Measurements from ENCODE around the gene FSD2. TPM values are rescaled to one million over a fixed set of nuclear protein-coding genes. Genes with fewer than 3 reads are reported as not detected.

The FSD2 gene
- total RNA-seq, 1 donor from 2014 or later = not detected

DNA sequence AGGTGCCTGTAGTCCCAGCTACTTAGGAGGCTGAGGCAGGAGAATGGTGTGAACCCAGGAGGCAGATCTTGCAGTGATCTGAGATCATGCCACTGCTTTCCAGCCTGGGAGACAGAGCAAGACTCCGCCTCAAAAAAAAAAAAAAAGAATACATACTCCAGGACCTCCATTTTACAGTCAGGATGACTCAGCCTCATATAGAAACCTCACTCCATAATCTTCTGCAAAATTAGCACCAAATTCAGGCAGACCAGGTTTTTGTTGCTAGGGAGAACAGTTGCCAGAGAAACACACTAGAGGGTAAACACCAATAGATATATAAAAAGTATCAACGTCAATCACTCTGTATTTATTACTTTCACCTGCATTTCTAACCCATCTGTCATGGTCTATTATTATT lies 67.9 kb downstream of the FSD2 start:
- Mint-ChIP-seq H3K4me3 (ENCODE audit: unreplicated experiment) (no peak overlapping the region), H3K36me3 (ENCODE audit: unreplicated experiment) (no peaks in the 10 kb centered on the region), H3K27ac (ENCODE audit: unreplicated experiment) (no peak overlapping the region), H3K9me3 (ENCODE audit: unreplicated experiment) (no peaks in the 10 kb centered on the region), H3K27me3 (ENCODE audit: unreplicated experiment) (no peaks in the 10 kb centered on the region), H3K4me1 (ENCODE audit: unreplicated experiment) (peaks cover 6% of the 10 kb centered on the region)
- TF ChIP-seq, protein P1, sequence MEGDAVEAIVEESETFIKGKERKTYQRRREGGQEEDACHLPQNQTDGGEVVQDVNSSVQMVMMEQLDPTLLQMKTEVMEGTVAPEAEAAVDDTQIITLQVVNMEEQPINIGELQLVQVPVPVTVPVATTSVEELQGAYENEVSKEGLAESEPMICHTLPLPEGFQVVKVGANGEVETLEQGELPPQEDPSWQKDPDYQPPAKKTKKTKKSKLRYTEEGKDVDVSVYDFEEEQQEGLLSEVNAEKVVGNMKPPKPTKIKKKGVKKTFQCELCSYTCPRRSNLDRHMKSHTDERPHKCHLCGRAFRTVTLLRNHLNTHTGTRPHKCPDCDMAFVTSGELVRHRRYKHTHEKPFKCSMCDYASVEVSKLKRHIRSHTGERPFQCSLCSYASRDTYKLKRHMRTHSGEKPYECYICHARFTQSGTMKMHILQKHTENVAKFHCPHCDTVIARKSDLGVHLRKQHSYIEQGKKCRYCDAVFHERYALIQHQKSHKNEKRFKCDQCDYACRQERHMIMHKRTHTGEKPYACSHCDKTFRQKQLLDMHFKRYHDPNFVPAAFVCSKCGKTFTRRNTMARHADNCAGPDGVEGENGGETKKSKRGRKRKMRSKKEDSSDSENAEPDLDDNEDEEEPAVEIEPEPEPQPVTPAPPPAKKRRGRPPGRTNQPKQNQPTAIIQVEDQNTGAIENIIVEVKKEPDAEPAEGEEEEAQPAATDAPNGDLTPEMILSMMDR (IDR thresholded peaks at IDR 0.05) = no peak
- no peak for DNase-seq (ENCODE audit: extremely low spot score, unreplicated experiment)

DNA sequence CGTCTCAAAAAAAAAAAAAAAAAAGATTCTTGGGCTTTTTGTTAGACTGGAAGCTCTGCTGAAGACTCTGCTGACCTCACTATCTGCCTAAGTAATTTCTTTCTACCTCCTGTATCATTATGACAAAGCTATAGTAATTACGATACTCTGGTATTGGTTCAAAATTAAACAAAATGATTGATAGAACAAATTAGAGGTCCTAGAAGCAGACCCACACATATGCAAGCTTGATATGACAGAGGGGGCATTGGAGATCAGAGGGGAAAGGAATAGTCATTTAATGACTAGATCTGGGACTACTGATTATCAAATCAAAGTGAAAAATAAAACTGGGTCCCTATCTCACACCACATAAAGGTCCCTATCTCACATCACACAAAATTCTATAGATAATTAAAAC lies 74.3 kb downstream of the FSD2 start:
- Mint-ChIP-seq H3K27me3 (ENCODE audit: unreplicated experiment) (no peaks in the 10 kb centered on the region), H3K27ac (ENCODE audit: unreplicated experiment) (no peak overlapping the region), H3K4me3 (ENCODE audit: unreplicated experiment) (no peak overlapping the region), H3K36me3 (ENCODE audit: unreplicated experiment) (no peaks in the 10 kb centered on the region), H3K9me3 (ENCODE audit: unreplicated experiment) (no peaks in the 10 kb centered on the region), H3K4me1 (ENCODE audit: unreplicated experiment) (no peaks in the 10 kb centered on the region)
- DNase-seq (ENCODE audit: extremely low spot score, unreplicated experiment) = no peak
- TF ChIP-seq, protein P1 (IDR thresholded peaks at IDR 0.05) = no peak

DNA sequence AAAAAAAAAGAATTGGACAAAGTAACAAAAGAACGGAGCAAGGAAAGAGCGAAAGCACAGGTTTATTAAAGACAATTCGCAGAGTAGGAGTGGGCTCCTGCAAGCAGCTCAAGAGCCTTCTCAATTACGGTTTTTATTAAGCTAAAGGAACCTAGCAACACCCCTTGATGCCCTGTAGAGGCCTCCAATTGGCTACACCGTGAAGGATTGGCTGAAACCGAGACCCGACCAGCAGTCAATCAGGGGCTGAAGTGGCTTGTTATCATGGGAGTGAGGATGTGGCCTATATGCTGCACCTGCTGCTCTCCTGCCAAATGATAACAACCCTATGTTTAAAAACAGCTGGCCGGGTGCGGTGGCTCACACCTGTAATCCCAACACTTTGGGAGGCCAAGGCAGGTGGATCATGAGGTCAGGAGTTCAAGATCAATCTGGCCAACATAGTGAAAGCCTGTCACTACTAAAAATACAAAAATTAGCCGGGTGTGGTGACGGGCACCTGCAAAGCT lies 75.8 kb downstream of the FSD2 start:
- DNase-seq (ENCODE audit: extremely low spot score, unreplicated experiment) = no peak
- H3K9me3 Mint-ChIP-seq (ENCODE audit: unreplicated experiment) = no peaks in the 10 kb centered on the region
- TF ChIP-seq, protein P1 (IDR thresholded peaks at IDR 0.05) = no peak
- no peak overlapping the region for H3K4me3 Mint-ChIP-seq (ENCODE audit: unreplicated experiment)
- no peaks in the 10 kb centered on the region for H3K36me3 Mint-ChIP-seq (ENCODE audit: unreplicated experiment)
- no peaks in the 10 kb centered on the region for H3K27me3 Mint-ChIP-seq (ENCODE audit: unreplicated experiment)
- no peak overlapping the region for H3K27ac Mint-ChIP-seq (ENCODE audit: unreplicated experiment)
- no peaks in the 10 kb centered on the region for H3K4me1 Mint-ChIP-seq (ENCODE audit: unreplicated experiment)

DNA sequence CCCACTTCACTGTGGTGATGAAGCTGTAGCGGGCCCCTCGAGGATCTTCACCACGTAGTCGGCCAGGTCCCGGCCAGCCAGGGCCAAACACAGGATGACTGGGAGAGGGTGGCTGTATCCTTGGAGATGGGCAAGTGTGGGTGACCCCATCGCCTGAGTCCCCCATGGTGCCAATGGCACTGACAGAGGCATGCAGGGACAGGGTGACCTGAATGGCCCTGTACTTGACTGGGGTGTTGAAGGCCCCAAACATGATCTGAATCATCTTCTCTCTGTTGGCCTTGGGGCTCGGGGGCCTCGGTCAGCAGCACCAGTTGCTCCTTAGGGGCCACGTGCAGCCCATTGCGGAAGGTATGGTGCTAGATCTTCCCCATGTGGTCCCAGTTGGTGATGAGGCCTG lies 79.1 kb downstream of the FSD2 start:
- H3K9me3 Mint-ChIP-seq (ENCODE audit: unreplicated experiment) = no peaks in the 10 kb centered on the region

DNA sequence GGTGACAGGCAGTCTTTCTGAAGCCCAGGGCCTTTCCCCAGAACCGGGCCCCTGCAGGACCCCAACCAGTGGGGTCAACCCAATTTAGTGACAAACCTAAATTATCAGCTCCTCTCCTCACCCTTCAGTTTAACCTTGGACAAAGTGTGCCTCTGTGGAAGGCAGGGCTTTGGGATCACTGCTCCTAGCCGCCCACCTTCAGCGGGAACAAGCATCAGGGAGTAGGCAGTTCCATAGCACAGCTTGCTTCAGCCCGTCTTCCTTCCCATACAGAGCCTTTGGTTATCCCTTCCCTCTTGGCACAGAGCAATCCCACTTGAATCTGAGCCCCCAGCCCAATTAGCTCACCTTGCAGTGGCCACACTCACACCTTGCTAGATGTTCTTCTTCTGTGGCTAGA lies 90.9 kb downstream of the FSD2 start:
- Mint-ChIP-seq H3K36me3 (ENCODE audit: unreplicated experiment) (no peaks in the 10 kb centered on the region), H3K4me3 (ENCODE audit: unreplicated experiment) (no peak overlapping the region), H3K27me3 (ENCODE audit: unreplicated experiment) (peaks cover 2% of the 10 kb centered on the region), H3K4me1 (ENCODE audit: unreplicated experiment) (no peaks in the 10 kb centered on the region), H3K9me3 (ENCODE audit: unreplicated experiment) (no peaks in the 10 kb centered on the region), H3K27ac (ENCODE audit: unreplicated experiment) (no peak overlapping the region)
- DNase-seq (ENCODE audit: extremely low spot score, unreplicated experiment) = no peak
- TF ChIP-seq, protein P1 (IDR thresholded peaks at IDR 0.05) = no peak

More for the DNA sequence above, 79.1 kb downstream of the FSD2 start:
- Mint-ChIP-seq H3K4me1 (ENCODE audit: unreplicated experiment) (no peaks in the 10 kb centered on the region), H3K27me3 (ENCODE audit: unreplicated experiment) (no peaks in the 10 kb centered on the region), H3K27ac (ENCODE audit: unreplicated experiment) (no peak overlapping the region), H3K4me3 (ENCODE audit: unreplicated experiment) (no peak overlapping the region), H3K36me3 (ENCODE audit: unreplicated experiment) (no peaks in the 10 kb centered on the region)
- TF ChIP-seq, protein P1 (IDR thresholded peaks at IDR 0.05) = no peak
- peak; percentile 73 for DNase-seq (ENCODE audit: extremely low spot score, unreplicated experiment)

Measured in osteocyte (in vitro differentiated cells).